ENCODE data around the gene HEXD.
A peak's percentile ranks its signal among the peaks of the same experiment; 100 is the strongest.
"Not testable (repeated sequence)": the region's sequence is repeated elsewhere in the genome, so short reads cannot be mapped to it uniquely, and the experiment has no call there.

Gene HEXD

GRCh38 chr17:82457073-82457928 is 39.2 kb downstream of the HEXD start:
- DNase-seq (ENCODE audit: low read depth in 2 of 3, low spot score in 2 of 3): no peak

GRCh38 chr17:82457929-82458178 is 39.7 kb downstream of the HEXD start:
- DNase-seq (ENCODE audit: low read depth in 2 of 3, low spot score in 2 of 3): no peak

GRCh38 chr17:82458179-82458884 is 40.2 kb downstream of the HEXD start, which contains the start of gene NARF:
Gene NARF (plus strand): TSS chr17:82458741. CDS start chr17:82458804, 63 bp downstream.
- DNase-seq (ENCODE audit: low read depth in 2 of 3, low spot score in 2 of 3): peak; percentile 88 to 96 (median 89)

- DNase-seq (ENCODE audit: low read depth in 2 of 3, low spot score in 2 of 3): peak in 1 of 3 experiments; percentile 23
Measured at GRCh38 chr17:82458885-82459424, 40.8 kb downstream of the HEXD start.

- not testable (repeated sequence) for DNase-seq (ENCODE audit: low read depth in 2 of 3, low spot score in 2 of 3)
Measured at GRCh38 chr17:82459936-82460335, 41.8 kb downstream of the HEXD start.

GRCh38 chr17:82461827-82462524 is 43.8 kb downstream of the HEXD start:
- no peak for DNase-seq (ENCODE audit: low read depth in 2 of 3, low spot score in 2 of 3)

- DNase-seq (ENCODE audit: low read depth in 2 of 3, low spot score in 2 of 3): no peak
Measured at GRCh38 chr17:82463391-82463790, 45.2 kb downstream of the HEXD start.

GRCh38 chr17:82463925-82464566 is 45.9 kb downstream of the HEXD start:
- DNase-seq (ENCODE audit: low read depth in 2 of 3, low spot score in 2 of 3): no peak

- DNase-seq (ENCODE audit: low read depth in 2 of 3, low spot score in 2 of 3): no peak
Measured at GRCh38 chr17:82464567-82464929, 46.4 kb downstream of the HEXD start.

- no peak for DNase-seq (ENCODE audit: low read depth in 2 of 3, low spot score in 2 of 3)
Measured at GRCh38 chr17:82465023-82465603, 47.0 kb downstream of the HEXD start.

GRCh38 chr17:82468692-82469091 is 50.5 kb downstream of the HEXD start:
- no peak for DNase-seq (ENCODE audit: low read depth in 2 of 3, low spot score in 2 of 3)

GRCh38 chr17:82470065-82470464 is 51.9 kb downstream of the HEXD start:
- no peak for DNase-seq (ENCODE audit: low read depth in 2 of 3, low spot score in 2 of 3)

GRCh38 chr17:82474223-82475010 is 56.3 kb downstream of the HEXD start:
- DNase-seq (ENCODE audit: low read depth in 2 of 3, low spot score in 2 of 3): no peak

- DNase-seq (ENCODE audit: low read depth in 2 of 3, low spot score in 2 of 3): no peak
Measured at GRCh38 chr17:82475458-82475857, 57.3 kb downstream of the HEXD start.

GRCh38 chr17:82477934-82478333 is 59.8 kb downstream of the HEXD start:
- DNase-seq (ENCODE audit: low read depth in 2 of 3, low spot score in 2 of 3): no peak

- no peak for DNase-seq (ENCODE audit: low read depth in 2 of 3, low spot score in 2 of 3)
Measured at GRCh38 chr17:82479602-82480001, 61.5 kb downstream of the HEXD start.

- DNase-seq (ENCODE audit: low read depth in 2 of 3, low spot score in 2 of 3): no peak
Measured at GRCh38 chr17:82480318-82480717, 62.2 kb downstream of the HEXD start.

GRCh38 chr17:82483204-82483660 is 65.1 kb downstream of the HEXD start:
- DNase-seq (ENCODE audit: low read depth in 2 of 3, low spot score in 2 of 3): no peak

GRCh38 chr17:82483836-82484235 is 65.7 kb downstream of the HEXD start:
- no peak for DNase-seq (ENCODE audit: low read depth in 2 of 3, low spot score in 2 of 3)

Measured in activated CD8-positive, alpha-beta memory T cell treated with anti-CD3 and anti-CD28 coated beads for 48 hours (primary cell).